OCI-LY1 (cell line): Measurements from ENCODE around the gene CD1B.

Source experiments
- H2AFZ ChIP-seq: fragments of 200-600 bp; sonication (generic), shearing (Covaris generic); 2 replicates; pipeline ENCODE4 v1.6.0; 2014; ENCODE audit warnings: antibody characterized with exemption, mild to moderate bottlenecking, low read length
- H3F3A ChIP-seq: fragments of 200-600 bp; sonication (generic), shearing (Covaris generic); 2 replicates; pipeline ENCODE4 v1.6.0; 2014; ENCODE audit warnings: mild to moderate bottlenecking, antibody characterized with exemption, low read length, moderate library complexity; ENCODE audit not compliant: insufficient read depth
- H3K27ac ChIP-seq: fragments of 200-600 bp; sonication (generic); 2 replicates; pipeline ENCODE4 v1.5.1; 2014; ENCODE audit warnings: low read length, mixed run types, mild to moderate bottlenecking, low read depth; ENCODE audit not compliant: poor library complexity, severe bottlenecking
- H3K27me3 ChIP-seq: fragments of 200-600 bp; sonication (generic); 2 replicates; pipeline ENCODE4 v1.6.0; 2014; ENCODE audit warnings: antibody characterized with exemption, mild to moderate bottlenecking, low read length, moderate library complexity; ENCODE audit not compliant: insufficient read depth
- H3K36me3 ChIP-seq: fragments of 200-600 bp; sonication (generic); 2 replicates; pipeline ENCODE4 v1.6.1; 2014; ENCODE audit warnings: mild to moderate bottlenecking, antibody characterized with exemption, low read length, moderate library complexity, mixed read lengths; ENCODE audit not compliant: insufficient read depth
- H3K4me1 ChIP-seq: fragments of 200-600 bp; sonication (generic); 2 replicates; pipeline ENCODE4 v1.5.1; 2014; ENCODE audit warnings: mild to moderate bottlenecking, low read length, moderate library complexity; ENCODE audit not compliant: insufficient read depth, severe bottlenecking
- H3K4me2 ChIP-seq: fragments of 200-600 bp; sonication (generic), shearing (Covaris generic); 2 replicates; pipeline ENCODE4 v1.6.1; 2014; ENCODE audit warnings: low read length
- H3K4me3 ChIP-seq: fragments of 200-600 bp; sonication (generic); 2 replicates; pipeline ENCODE4 v1.5.1; 2014; ENCODE audit warnings: low read length, low read depth, mild to moderate bottlenecking, mixed read lengths; ENCODE audit not compliant: poor library complexity, severe bottlenecking
- H3K79me2 ChIP-seq: fragments of 200-600 bp; shearing (Covaris generic); 2 replicates; pipeline ENCODE4 v1.6.1; 2016; ENCODE audit warnings: mixed run types, low read length, mixed read lengths; ENCODE audit not compliant: insufficient read depth
- H3K9ac ChIP-seq: fragments of 200-600 bp; sonication (generic), shearing (Covaris generic); 2 replicates; pipeline ENCODE4 v1.6.1; 2014; ENCODE audit warnings: mild to moderate bottlenecking, low read length, mixed read lengths
- H3K9me2 ChIP-seq: fragments of 200-600 bp; sonication (generic), shearing (Covaris generic); 2 replicates; pipeline ENCODE4 v1.6.1; 2014; ENCODE audit warnings: low read depth, mild to moderate bottlenecking, low read length, mixed read lengths
- H3K9me3 ChIP-seq: fragments of 200-600 bp; shearing (Covaris generic); 2 replicates; pipeline ENCODE4 v1.6.1; 2014; ENCODE audit warnings: low read length, mixed read lengths
- H4K20me1 ChIP-seq: fragments of 200-600 bp; sonication (generic), shearing (Covaris generic); 2 replicates; pipeline ENCODE4 v1.6.0; 2016; ENCODE audit warnings: mild to moderate bottlenecking, low read length; ENCODE audit not compliant: insufficient read depth
- CTCF ChIP-seq: fragments of 200-600 bp; sonication (generic), shearing (Covaris generic); IDR thresholded peaks from 2 replicates; pipeline ENCODE4 v1.5.1; 2017; ENCODE audit warnings: mild to moderate bottlenecking, antibody characterized with exemption, low read length, moderate library complexity, mixed read lengths
- EZH2 ChIP-seq: fragments of 200-600 bp; sonication (generic), shearing (Covaris generic); IDR thresholded peaks from 2 replicates; pipeline ENCODE4 v1.8.0; 2017; ENCODE audit warnings: borderline replicate concordance, mixed run types, mild to moderate bottlenecking, antibody characterized with exemption, low read length, moderate library complexity, mixed read lengths

CD1B gene

DNA sequence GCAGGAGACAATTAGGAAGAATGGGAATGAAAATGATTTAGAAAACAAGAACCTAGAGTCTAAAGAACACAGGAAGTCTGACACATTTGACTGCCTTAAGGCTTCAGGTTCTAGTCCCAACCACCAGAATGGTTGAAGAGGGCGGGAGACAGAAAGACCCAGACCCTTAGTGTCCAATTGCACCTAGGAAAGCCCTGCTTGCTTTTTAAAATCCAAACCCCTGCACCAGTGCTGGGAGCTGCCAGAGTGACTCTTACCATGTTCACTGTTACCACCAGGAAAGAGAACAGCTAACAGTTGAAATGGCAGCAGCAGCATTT is 265 bp downstream of the CD1B start:
- no peak overlapping the region for H3K9ac ChIP-seq
- no peaks in the 10 kb centered on the region for H4K20me1 ChIP-seq
- H3K9me3 ChIP-seq: no peaks in the 10 kb centered on the region
- no peak overlapping the region for H2AFZ ChIP-seq
- no peaks in the 10 kb centered on the region for H3K79me2 ChIP-seq
- TF ChIP-seq EZH2: no peak
- no peaks in the 10 kb centered on the region for H3K4me1 ChIP-seq
- H3F3A ChIP-seq: no peaks in the 10 kb centered on the region
- H3K9me2 ChIP-seq: no peaks in the 10 kb centered on the region
- no peaks in the 10 kb centered on the region for H3K36me3 ChIP-seq
- H3K4me2 ChIP-seq: no peak overlapping the region
- no peaks in the 10 kb centered on the region for H3K27me3 ChIP-seq
- H3K27ac ChIP-seq: no peak overlapping the region
- H3K4me3 ChIP-seq: no peak overlapping the region

GRCh38 chr1:158330391-158331105 is 783 bp downstream of the CD1B start:
- no peaks in the 10 kb centered on the region for H4K20me1 ChIP-seq
- H3K4me1 ChIP-seq: no peaks in the 10 kb centered on the region
- H3K9ac ChIP-seq: no peak overlapping the region
- no peak overlapping the region for H3K27ac ChIP-seq
- TF ChIP-seq EZH2 (no peak), CTCF (no peak)
- H3K4me3 ChIP-seq: no peak overlapping the region
- H2AFZ ChIP-seq: no peak overlapping the region
- H3K27me3 ChIP-seq: no peaks in the 10 kb centered on the region
- no peak overlapping the region for H3K4me2 ChIP-seq
- no peaks in the 10 kb centered on the region for H3K9me3 ChIP-seq
- no peaks in the 10 kb centered on the region for H3F3A ChIP-seq
- H3K9me2 ChIP-seq: no peaks in the 10 kb centered on the region
- no peaks in the 10 kb centered on the region for H3K36me3 ChIP-seq
- H3K79me2 ChIP-seq: no peaks in the 10 kb centered on the region

- no peaks in the 10 kb centered on the region for H3K36me3 ChIP-seq
- H4K20me1 ChIP-seq: no peaks in the 10 kb centered on the region
- H3K4me1 ChIP-seq: no peaks in the 10 kb centered on the region
- TF ChIP-seq CTCF (peak; percentile 68), EZH2 (no peak)
- H3K4me3 ChIP-seq: no peak overlapping the region
- H3K4me2 ChIP-seq: no peak overlapping the region
- no peak overlapping the region for H3K27ac ChIP-seq
- H2AFZ ChIP-seq: no peak overlapping the region
- H3K9ac ChIP-seq: no peak overlapping the region
- no peaks in the 10 kb centered on the region for H3F3A ChIP-seq
- no peaks in the 10 kb centered on the region for H3K27me3 ChIP-seq
- no peaks in the 10 kb centered on the region for H3K9me3 ChIP-seq
- H3K79me2 ChIP-seq: no peaks in the 10 kb centered on the region
- H3K9me2 ChIP-seq: no peaks in the 10 kb centered on the region
These were observed 1.6 kb downstream of the CD1B start for GRCh38 chr1:158329733-158330132.

DNA sequence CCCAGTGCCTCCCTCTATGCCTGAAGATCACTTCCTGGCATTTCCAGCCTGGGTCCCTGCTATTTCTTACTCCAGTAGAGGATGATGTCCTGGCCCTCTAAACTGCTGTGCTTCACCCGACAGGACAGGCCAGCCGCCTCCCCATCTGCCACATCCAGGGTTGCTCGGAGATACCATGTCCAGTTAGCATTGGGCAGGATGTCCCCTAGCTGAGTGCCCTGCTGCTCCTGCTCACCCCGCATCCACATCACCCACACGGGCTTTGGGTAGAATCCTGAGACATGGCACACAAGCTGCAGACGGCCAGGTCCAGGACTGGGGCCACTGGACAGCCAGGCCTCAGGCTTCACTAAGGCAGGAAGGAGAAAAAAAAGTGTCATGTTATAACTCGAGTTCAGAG is 2.0 kb downstream of the CD1B start:
- no peaks in the 10 kb centered on the region for H3K27me3 ChIP-seq
- no peak overlapping the region for H3K9ac ChIP-seq
- no peak overlapping the region for H3K4me3 ChIP-seq
- H3K9me2 ChIP-seq: no peaks in the 10 kb centered on the region
- H3K36me3 ChIP-seq: no peaks in the 10 kb centered on the region
- H2AFZ ChIP-seq: no peak overlapping the region
- H4K20me1 ChIP-seq: no peaks in the 10 kb centered on the region
- no peaks in the 10 kb centered on the region for H3K4me1 ChIP-seq
- H3K9me3 ChIP-seq: no peaks in the 10 kb centered on the region
- H3K27ac ChIP-seq: no peak overlapping the region
- TF ChIP-seq EZH2 (no peak), CTCF (no peak)
- H3K4me2 ChIP-seq: no peak overlapping the region
- no peaks in the 10 kb centered on the region for H3F3A ChIP-seq
- no peaks in the 10 kb centered on the region for H3K79me2 ChIP-seq
